ENCODE results near the gene FRMD4A. TPM values are rescaled to one million over a fixed set of nuclear protein-coding genes. Genes with fewer than 3 reads are reported as not detected.

The FRMD4A gene
- total and polyA plus RNA-seq, 5 donors from 2014 or later, result 0.34 to 2.4 (median 0.54) TPM

- Mint-ChIP-seq H3K9me3 (no peaks in the 10 kb centered on the region), H3K4me1 (no peaks in the 10 kb centered on the region), H3K27ac (no peak overlapping the region), H3K4me3 (no peak overlapping the region), H3K27me3 (no peaks in the 10 kb centered on the region), H3K36me3 (peaks cover 7% of the 10 kb centered on the region)
- Histone ChIP-seq H3K4me1 (ENCODE audit: control insufficient read depth, insufficient read depth, low read length, poor library complexity, severe bottlenecking) (no peaks in the 10 kb centered on the region), H3K4me3 (ENCODE audit: low read depth, low read length) (no peak overlapping the region), H3K27ac (ENCODE audit: insufficient read depth, low read length, poor library complexity, severe bottlenecking) (no peak overlapping the region), H3K36me3 (ENCODE audit: control insufficient read depth, insufficient read depth, low read length) (no peaks in the 10 kb centered on the region), H3K9me3 (ENCODE audit: control insufficient read depth in 2 of 2, low read length in 2 of 2) (no peaks in the 10 kb centered on the region), H3K27me3 (ENCODE audit: control insufficient read depth, insufficient read depth, low read length) (no peaks in the 10 kb centered on the region)
- no peak for DNase-seq
- ATAC-seq (ENCODE audit: low read depth in 2 of 2), result no peak
Measured at GRCh38 chr10:13674645-13675588, 655.8 kb downstream of the FRMD4A start.

GRCh38 chr10:13673156-13673555 lies 657.6 kb downstream of the FRMD4A start:
- H3K4me3 Mint-ChIP-seq, result no peak overlapping the region
- H3K27ac ChIP-seq (ENCODE audit: insufficient read depth, low read length, poor library complexity, severe bottlenecking), result no peak overlapping the region
- no peaks in the 10 kb centered on the region for H3K27me3 Mint-ChIP-seq
- DNase-seq, result no peak
- no peaks in the 10 kb centered on the region for H3K9me3 Mint-ChIP-seq
- no peaks in the 10 kb centered on the region for H3K9me3 ChIP-seq (ENCODE audit: control insufficient read depth in 2 of 2, low read length in 2 of 2)
- H3K36me3 Mint-ChIP-seq, result peaks cover 15% of the 10 kb centered on the region
- no peaks in the 10 kb centered on the region for H3K36me3 ChIP-seq (ENCODE audit: control insufficient read depth, insufficient read depth, low read length)
- no peaks in the 10 kb centered on the region for H3K4me1 ChIP-seq (ENCODE audit: control insufficient read depth, insufficient read depth, low read length, poor library complexity, severe bottlenecking)
- H3K27ac Mint-ChIP-seq, result no peak overlapping the region
- H3K4me3 ChIP-seq (ENCODE audit: low read depth, low read length), result no peak overlapping the region
- no peaks in the 10 kb centered on the region for H3K4me1 Mint-ChIP-seq
- ATAC-seq (ENCODE audit: low read depth in 2 of 2), result no peak
- no peaks in the 10 kb centered on the region for H3K27me3 ChIP-seq (ENCODE audit: control insufficient read depth, insufficient read depth, low read length)

- Mint-ChIP-seq H3K36me3 (peaks cover 20% of the 10 kb centered on the region), H3K27me3 (no peaks in the 10 kb centered on the region), H3K9me3 (no peaks in the 10 kb centered on the region), H3K4me3 (no peak overlapping the region), H3K4me1 (no peaks in the 10 kb centered on the region), H3K27ac (no peak overlapping the region)
- H3K9me3 ChIP-seq (ENCODE audit: control insufficient read depth in 2 of 2, low read length in 2 of 2), result no peaks in the 10 kb centered on the region
- no peaks in the 10 kb centered on the region for H3K4me1 ChIP-seq (ENCODE audit: control insufficient read depth, insufficient read depth, low read length, poor library complexity, severe bottlenecking)
- no peaks in the 10 kb centered on the region for H3K27me3 ChIP-seq (ENCODE audit: control insufficient read depth, insufficient read depth, low read length)
- no peak overlapping the region for H3K27ac ChIP-seq (ENCODE audit: insufficient read depth, low read length, poor library complexity, severe bottlenecking)
- no peaks in the 10 kb centered on the region for H3K36me3 ChIP-seq (ENCODE audit: control insufficient read depth, insufficient read depth, low read length)
- no peak for ATAC-seq (ENCODE audit: low read depth in 2 of 2)
- no peak for DNase-seq
- H3K4me3 ChIP-seq (ENCODE audit: low read depth, low read length), result no peak overlapping the region
Measured at GRCh38 chr10:13672548-13672947, 658.2 kb downstream of the FRMD4A start.

- ATAC-seq (ENCODE audit: low read depth in 2 of 2), result no peak
- Mint-ChIP-seq H3K36me3 (peaks cover 22% of the 10 kb centered on the region), H3K4me3 (no peak overlapping the region), H3K27me3 (no peaks in the 10 kb centered on the region), H3K27ac (peak overlapping the region in 1 of 3 donors; percentile 29), H3K9me3 (no peaks in the 10 kb centered on the region), H3K4me1 (no peaks in the 10 kb centered on the region)
- Histone ChIP-seq H3K27me3 (ENCODE audit: control insufficient read depth, insufficient read depth, low read length) (no peaks in the 10 kb centered on the region), H3K27ac (ENCODE audit: insufficient read depth, low read length, poor library complexity, severe bottlenecking) (no peak overlapping the region), H3K36me3 (ENCODE audit: control insufficient read depth, insufficient read depth, low read length) (no peaks in the 10 kb centered on the region), H3K4me1 (ENCODE audit: control insufficient read depth, insufficient read depth, low read length, poor library complexity, severe bottlenecking) (no peaks in the 10 kb centered on the region), H3K9me3 (ENCODE audit: control insufficient read depth in 2 of 2, low read length in 2 of 2) (no peaks in the 10 kb centered on the region), H3K4me3 (ENCODE audit: low read depth, low read length) (no peak overlapping the region)
- no peak for DNase-seq
Measured at GRCh38 chr10:13671904-13672303, 658.8 kb downstream of the FRMD4A start.

GRCh38 chr10:13670311-13670710 lies 660.4 kb downstream of the FRMD4A start:
- no peaks in the 10 kb centered on the region for H3K27me3 Mint-ChIP-seq
- DNase-seq (no peak), ATAC-seq (ENCODE audit: low read depth in 2 of 2) (no peak)
- Histone ChIP-seq H3K4me1 (ENCODE audit: control insufficient read depth, insufficient read depth, low read length, poor library complexity, severe bottlenecking) (no peaks in the 10 kb centered on the region), H3K9me3 (ENCODE audit: control insufficient read depth in 2 of 2, low read length in 2 of 2) (no peaks in the 10 kb centered on the region), H3K4me3 (ENCODE audit: low read depth, low read length) (no peak overlapping the region), H3K36me3 (ENCODE audit: control insufficient read depth, insufficient read depth, low read length) (no peaks in the 10 kb centered on the region), H3K27me3 (ENCODE audit: control insufficient read depth, insufficient read depth, low read length) (no peaks in the 10 kb centered on the region), H3K27ac (ENCODE audit: insufficient read depth, low read length, poor library complexity, severe bottlenecking) (no peak overlapping the region)
- no peaks in the 10 kb centered on the region for H3K9me3 Mint-ChIP-seq
- H3K4me3 Mint-ChIP-seq, result no peak overlapping the region
- no peak overlapping the region for H3K27ac Mint-ChIP-seq
- peaks cover 26% of the 10 kb centered on the region for H3K36me3 Mint-ChIP-seq
- H3K4me1 Mint-ChIP-seq, result no peaks in the 10 kb centered on the region

- Histone ChIP-seq H3K9me3 (ENCODE audit: control insufficient read depth in 2 of 2, low read length in 2 of 2) (no peaks in the 10 kb centered on the region), H3K4me1 (ENCODE audit: control insufficient read depth, insufficient read depth, low read length, poor library complexity, severe bottlenecking) (no peaks in the 10 kb centered on the region), H3K4me3 (ENCODE audit: low read depth, low read length) (no peak overlapping the region), H3K27ac (ENCODE audit: insufficient read depth, low read length, poor library complexity, severe bottlenecking) (no peak overlapping the region), H3K27me3 (ENCODE audit: control insufficient read depth, insufficient read depth, low read length) (no peaks in the 10 kb centered on the region), H3K36me3 (ENCODE audit: control insufficient read depth, insufficient read depth, low read length) (no peaks in the 10 kb centered on the region)
- Mint-ChIP-seq H3K27ac (no peak overlapping the region), H3K4me1 (no peaks in the 10 kb centered on the region), H3K36me3 (peaks cover 26% of the 10 kb centered on the region), H3K9me3 (no peaks in the 10 kb centered on the region), H3K27me3 (no peaks in the 10 kb centered on the region), H3K4me3 (no peak overlapping the region)
- DNase-seq (no peak), ATAC-seq (ENCODE audit: low read depth in 2 of 2) (no peak)
Measured at GRCh38 chr10:13669901-13670300, 660.8 kb downstream of the FRMD4A start.

GRCh38 chr10:13669182-13669855 lies 661.4 kb downstream of the FRMD4A start:
- H3K9me3 ChIP-seq (ENCODE audit: control insufficient read depth in 2 of 2, low read length in 2 of 2), result no peaks in the 10 kb centered on the region
- Mint-ChIP-seq H3K4me1 (no peaks in the 10 kb centered on the region), H3K36me3 (peaks cover 26% of the 10 kb centered on the region), H3K4me3 (no peak overlapping the region), H3K27me3 (no peaks in the 10 kb centered on the region), H3K27ac (peak overlapping the region in 1 of 3 donors; percentile 82), H3K9me3 (no peaks in the 10 kb centered on the region)
- no peaks in the 10 kb centered on the region for H3K36me3 ChIP-seq (ENCODE audit: control insufficient read depth, insufficient read depth, low read length)
- DNase-seq (no peak), ATAC-seq (ENCODE audit: low read depth in 2 of 2) (no peak)
- no peak overlapping the region for H3K4me3 ChIP-seq (ENCODE audit: low read depth, low read length)
- no peak overlapping the region for H3K27ac ChIP-seq (ENCODE audit: insufficient read depth, low read length, poor library complexity, severe bottlenecking)
- no peaks in the 10 kb centered on the region for H3K27me3 ChIP-seq (ENCODE audit: control insufficient read depth, insufficient read depth, low read length)
- no peaks in the 10 kb centered on the region for H3K4me1 ChIP-seq (ENCODE audit: control insufficient read depth, insufficient read depth, low read length, poor library complexity, severe bottlenecking)
